ENCODE measurements around the gene MON1A. TPM values are rescaled to one million over a fixed set of nuclear protein-coding genes. Genes with fewer than 3 reads are reported as not detected.

The MON1A gene
- total RNA-seq, 4 donors from 2014 or later, result 1.0 to 9.3 (median 5.2) TPM

- no peak overlapping the region for H3K4me3 ChIP-seq
- TF ChIP-seq, protein P1, sequence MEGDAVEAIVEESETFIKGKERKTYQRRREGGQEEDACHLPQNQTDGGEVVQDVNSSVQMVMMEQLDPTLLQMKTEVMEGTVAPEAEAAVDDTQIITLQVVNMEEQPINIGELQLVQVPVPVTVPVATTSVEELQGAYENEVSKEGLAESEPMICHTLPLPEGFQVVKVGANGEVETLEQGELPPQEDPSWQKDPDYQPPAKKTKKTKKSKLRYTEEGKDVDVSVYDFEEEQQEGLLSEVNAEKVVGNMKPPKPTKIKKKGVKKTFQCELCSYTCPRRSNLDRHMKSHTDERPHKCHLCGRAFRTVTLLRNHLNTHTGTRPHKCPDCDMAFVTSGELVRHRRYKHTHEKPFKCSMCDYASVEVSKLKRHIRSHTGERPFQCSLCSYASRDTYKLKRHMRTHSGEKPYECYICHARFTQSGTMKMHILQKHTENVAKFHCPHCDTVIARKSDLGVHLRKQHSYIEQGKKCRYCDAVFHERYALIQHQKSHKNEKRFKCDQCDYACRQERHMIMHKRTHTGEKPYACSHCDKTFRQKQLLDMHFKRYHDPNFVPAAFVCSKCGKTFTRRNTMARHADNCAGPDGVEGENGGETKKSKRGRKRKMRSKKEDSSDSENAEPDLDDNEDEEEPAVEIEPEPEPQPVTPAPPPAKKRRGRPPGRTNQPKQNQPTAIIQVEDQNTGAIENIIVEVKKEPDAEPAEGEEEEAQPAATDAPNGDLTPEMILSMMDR (IDR thresholded peaks at IDR 0.05), result no peak
- no peak for TF ChIP-seq POLR2A (IDR thresholded peaks at IDR 0.05)
- H3K9me3 ChIP-seq, result no peaks in the 10 kb centered on the region
- H3K27me3 ChIP-seq, result peaks cover 6 to 11% of the 10 kb centered on the region in 2 donors
- peaks cover 0 to 6% of the 10 kb centered on the region in 2 donors for H3K4me1 ChIP-seq
- intact Hi-C loops (cut with DNase I; ENCODE audit: low total_unique reads), result no loop called here
- no peaks in the 10 kb centered on the region for H3K36me3 ChIP-seq
- no peak overlapping the region for H3K27ac ChIP-seq
- no peak for DNase-seq
Observed at GRCh38 chr3:49864505-49864904, 65.1 kb downstream of the MON1A start.

DNA sequence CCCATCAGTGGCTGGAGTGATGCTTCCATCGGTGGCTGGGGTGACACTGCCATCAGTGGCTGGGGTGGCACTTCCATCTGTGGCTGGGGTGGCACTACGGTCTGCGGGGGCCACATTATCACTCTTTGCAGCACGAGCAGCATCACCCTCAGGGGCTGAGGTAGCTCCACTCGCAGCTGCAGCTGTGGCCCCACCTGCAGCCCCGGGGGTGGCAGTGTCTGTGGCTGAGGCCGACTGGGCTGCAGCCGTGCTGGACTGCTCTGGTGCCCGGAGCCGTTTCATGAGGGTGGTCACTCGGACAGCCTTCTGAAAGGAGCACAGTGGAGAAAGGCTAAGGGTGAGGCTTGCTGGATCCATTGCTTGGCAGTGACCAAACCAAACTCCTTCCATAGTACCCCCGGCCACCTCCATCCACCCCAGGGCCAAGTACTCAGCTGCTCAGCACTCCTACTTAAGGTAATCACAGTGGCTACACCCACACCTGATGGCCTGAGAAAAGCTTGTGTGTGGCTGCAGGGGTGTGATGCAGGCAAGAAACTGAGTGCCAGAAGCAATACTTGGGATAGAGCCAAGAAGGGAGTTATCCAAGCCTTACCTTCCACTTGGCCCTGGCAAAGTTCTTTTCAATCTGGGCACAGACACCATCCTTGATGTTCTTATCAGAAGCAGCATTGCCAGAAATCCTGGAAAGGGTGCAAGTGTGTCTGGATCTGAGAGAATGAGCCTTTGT, 69.9 kb downstream of the MON1A start:
- H3K9me3 ChIP-seq, result no peaks in the 10 kb centered on the region
- peaks cover 0 to 4% of the 10 kb centered on the region in 2 donors for H3K4me1 ChIP-seq
- intact Hi-C loops (cut with DNase I; ENCODE audit: low total_unique reads), result no loop called here
- no peaks in the 10 kb centered on the region for H3K36me3 ChIP-seq
- no peak overlapping the region for H3K4me3 ChIP-seq
- no peak for TF ChIP-seq POLR2A (IDR thresholded peaks at IDR 0.05)
- TF ChIP-seq, protein P1 (IDR thresholded peaks at IDR 0.05), result no peak
- H3K27me3 ChIP-seq, result no peaks in the 10 kb centered on the region
- DNase-seq, result no peak
- no peak overlapping the region for H3K27ac ChIP-seq

Small RNA genes lying within 50 kb of the gene (small RNA-seq; reads per million reads assigned to genes)
- gene RN7SL217P, result not detected

Other genes with a start within 250 kb of the MON1A start
- 10 to 100 TPM in 2 of 4 donors, 1 to 10 TPM in 1, not detected in 1; 5.1 to 11.5 (median 10.4) TPM for gene MST1, start 240.3 kb downstream of the MON1A start, total RNA-seq
- gene RNF123, start 240.3 kb downstream of the MON1A start, total RNA-seq, result 10 to 100 TPM; 10.9 to 47.3 (median 25.3) TPM
- gene AMIGO3, start 210.1 kb downstream of the MON1A start, total RNA-seq, result not detected
- 10 to 100 TPM in 3 of 4 donors, 1 to 10 TPM in 1; 7.7 to 44.8 (median 27.1) TPM for gene GMPPB, start 205.9 kb downstream of the MON1A start, total RNA-seq
- 10 to 100 TPM; 41.8 to 58.4 (median 50.9) TPM for gene IP6K1, start 143.3 kb downstream of the MON1A start, total RNA-seq
- gene CDHR4, start 129.9 kb downstream of the MON1A start, total RNA-seq, result 1 to 10 TPM in 1 of 4 donors, under 1 TPM in 1, not detected in 2; 0.41 to 1.6 TPM
- gene INKA1, start 126.5 kb downstream of the MON1A start, total RNA-seq, result 10 to 100 TPM in 1 of 4 donors, 1 to 10 TPM in 3; 3.1 to 16.7 (median 6.6) TPM
- 100 to 1,000 TPM in 1 of 4 donors, 10 to 100 TPM in 3; 21.3 to 114 (median 63.0) TPM for gene UBA7, start 115.9 kb downstream of the MON1A start, total RNA-seq
- 10 to 100 TPM in 1 of 4 donors, 1 to 10 TPM in 3; 1.5 to 17.4 (median 4.0) TPM for gene TRAIP, start 73.2 kb downstream of the MON1A start, total RNA-seq
- under 1 TPM in 1 of 4 donors, not detected in 3; 0.28 TPM for gene CAMKV, start 59.9 kb downstream of the MON1A start, total RNA-seq
- 1 to 10 TPM in 2 of 4 donors, under 1 TPM in 2; under 0.01 to 4.9 (median 1.5) TPM for gene MST1R, start 25.9 kb downstream of the MON1A start, total RNA-seq
- gene RBM6, start 10.3 kb upstream of the MON1A start, total RNA-seq, result 100 to 1,000 TPM in 2 of 4 donors, 10 to 100 TPM in 2; 63.2 to 143 (median 116) TPM
- gene RBM5, start 159.1 kb upstream of the MON1A start, total RNA-seq, result 100 to 1,000 TPM; 154 to 345 (median 197) TPM
- 10 to 100 TPM; 10.5 to 33.1 (median 12.9) TPM for gene SEMA3F, start 225.5 kb upstream of the MON1A start, total RNA-seq

Measured in uterus (tissue), 4 donors.